Progenitor cell of endocrine pancreas (in vitro differentiated cells): ENCODE measurements around the gene AKAP3. TPM values are rescaled to one million over a fixed set of nuclear protein-coding genes. Genes with fewer than 3 reads are reported as not detected.

ENCODE experiments used
- DNase-seq: peaks from one replicate; pipeline ENCODE4 v3.0.0; 2021; ENCODE audit warnings: low spot score; ENCODE audit not compliant: unreplicated experiment
- H3K27ac Mint-ChIP-seq: 2 replicates; pipeline ENCODE4 v1.8.0; 2021; ENCODE audit warnings: mild to moderate bottlenecking, moderate library complexity, mixed read lengths
- H3K27me3 Mint-ChIP-seq: 2 replicates; pipeline ENCODE4 v1.8.0; 2021; ENCODE audit warnings: mixed read lengths
- H3K36me3 Mint-ChIP-seq: 2 replicates; pipeline ENCODE4 v1.8.0; 2022; ENCODE audit warnings: mixed read lengths; ENCODE audit not compliant: insufficient read depth
- H3K4me1 Mint-ChIP-seq: 2 replicates; pipeline ENCODE4 v1.8.0; 2021; ENCODE audit warnings: low read depth, mixed read lengths
- H3K4me3 Mint-ChIP-seq: 2 replicates; pipeline ENCODE4 v1.8.0; 2021; ENCODE audit warnings: low read depth, mild to moderate bottlenecking, moderate library complexity, mixed read lengths
- H3K9me3 Mint-ChIP-seq: 2 replicates; pipeline ENCODE4 v1.8.0; 2021; ENCODE audit warnings: low read depth, mixed read lengths
- CTCF ChIP-seq: fragments of 200-600 bp; sonication (generic); IDR thresholded peaks from one replicate; pipeline ENCODE4 v1.5.0; 2021; ENCODE audit warnings: antibody characterized with exemption, mild to moderate bottlenecking; ENCODE audit not compliant: unreplicated experiment
- total RNA-seq: library from RNA; stranded (reverse); gene quantifications from 2 replicates; pipeline ENCODE4 v1.2.1, GENCODE V29; 2021

The AKAP3 gene
- total RNA-seq, 1 donor from 2014 or later, result 3.3 TPM

DNA sequence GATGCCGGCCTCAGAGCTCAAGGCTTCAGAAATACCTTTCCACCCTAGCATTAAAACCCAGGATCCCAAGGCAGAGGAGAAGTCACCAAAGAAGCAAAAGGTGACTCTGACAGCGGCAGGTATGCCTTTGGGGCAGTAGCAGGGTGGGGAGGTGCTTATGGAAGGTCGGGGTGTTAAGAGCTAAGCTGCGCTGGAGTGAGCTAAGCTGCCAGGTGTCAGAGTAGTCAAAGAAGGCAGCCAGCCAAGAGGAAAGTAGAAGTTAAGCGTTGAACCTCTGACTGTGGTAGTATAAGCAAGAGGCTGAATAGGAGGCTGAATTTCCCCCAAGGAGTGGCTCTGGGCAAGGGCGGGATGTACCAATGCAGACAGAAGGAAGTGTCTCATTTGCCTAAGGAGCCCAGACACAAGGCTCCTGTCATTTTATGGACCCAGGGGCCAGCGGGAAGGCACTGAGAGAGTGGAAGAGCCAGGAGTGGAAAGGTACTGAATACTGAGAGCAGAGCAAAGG lies 57.6 kb downstream of the AKAP3 start:
- no peak for TF ChIP-seq CTCF
- no peak for DNase-seq
- no peak overlapping the region for H3K27ac Mint-ChIP-seq
- H3K4me1 Mint-ChIP-seq, result no peaks in the 10 kb centered on the region
- H3K4me3 Mint-ChIP-seq, result no peak overlapping the region
- H3K9me3 Mint-ChIP-seq, result peaks cover 3% of the 10 kb centered on the region
- H3K36me3 Mint-ChIP-seq, result no peaks in the 10 kb centered on the region
- H3K27me3 Mint-ChIP-seq, result peaks cover 19% of the 10 kb centered on the region

- no peak for DNase-seq
- Mint-ChIP-seq H3K4me1 (no peaks in the 10 kb centered on the region), H3K4me3 (no peak overlapping the region), H3K36me3 (no peaks in the 10 kb centered on the region), H3K27ac (no peak overlapping the region), H3K9me3 (peaks cover 3% of the 10 kb centered on the region), H3K27me3 (peaks cover 15% of the 10 kb centered on the region)
- TF ChIP-seq CTCF, result no peak
These were observed 58.9 kb downstream of the AKAP3 start for GRCh38 chr12:4589941-4590340.

GRCh38 chr12:4588916-4589315 lies 59.9 kb downstream of the AKAP3 start:
- peaks cover 17% of the 10 kb centered on the region for H3K27me3 Mint-ChIP-seq
- no peaks in the 10 kb centered on the region for H3K36me3 Mint-ChIP-seq
- H3K9me3 Mint-ChIP-seq, result peaks cover 3% of the 10 kb centered on the region
- TF ChIP-seq CTCF, result no peak
- H3K4me1 Mint-ChIP-seq, result no peaks in the 10 kb centered on the region
- H3K4me3 Mint-ChIP-seq, result no peak overlapping the region
- H3K27ac Mint-ChIP-seq, result no peak overlapping the region
- no peak for DNase-seq

- H3K4me1 Mint-ChIP-seq, result no peaks in the 10 kb centered on the region
- no peak for DNase-seq
- H3K36me3 Mint-ChIP-seq, result no peaks in the 10 kb centered on the region
- no peak for TF ChIP-seq CTCF
- no peak overlapping the region for H3K4me3 Mint-ChIP-seq
- no peak overlapping the region for H3K27ac Mint-ChIP-seq
- H3K27me3 Mint-ChIP-seq, result peaks cover 22% of the 10 kb centered on the region
- H3K9me3 Mint-ChIP-seq, result peaks cover 3% of the 10 kb centered on the region
These were observed 61.7 kb downstream of the AKAP3 start for GRCh38 chr12:4587108-4587507.

DNA sequence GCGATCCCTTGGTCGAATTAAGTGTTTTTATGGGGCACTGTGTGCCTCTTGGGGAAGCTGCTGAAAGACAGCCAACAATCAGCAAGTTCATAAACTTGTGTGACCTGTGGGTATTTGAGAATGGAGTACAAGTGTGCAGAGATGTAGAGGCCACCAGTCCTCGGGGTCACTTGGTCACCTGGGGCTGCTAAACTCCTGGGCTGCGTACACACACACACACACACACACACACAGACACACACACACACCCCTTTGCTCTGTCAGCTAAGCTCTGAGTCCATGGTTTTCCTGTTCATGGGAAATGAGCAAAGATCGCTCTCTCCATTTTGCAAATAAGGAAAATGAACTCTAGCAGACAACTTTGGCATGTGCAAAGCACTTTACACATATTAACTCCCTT lies 62.4 kb downstream of the AKAP3 start:
- TF ChIP-seq CTCF, result no peak
- Mint-ChIP-seq H3K4me1 (no peaks in the 10 kb centered on the region), H3K9me3 (peaks cover 3% of the 10 kb centered on the region), H3K4me3 (no peak overlapping the region), H3K36me3 (no peaks in the 10 kb centered on the region), H3K27me3 (peaks cover 25% of the 10 kb centered on the region), H3K27ac (no peak overlapping the region)
- no peak for DNase-seq
